ENCODE data around the gene NFU1. TPM values are rescaled to one million over a fixed set of nuclear protein-coding genes. Genes with fewer than 3 reads are reported as not detected.
"Not testable (repeated sequence)": the region's sequence is repeated elsewhere in the genome, so short reads cannot be mapped to it uniquely, and the experiment has no call there.

NFU1 gene
- total and polyA plus RNA-seq, 2 of the 8 experiments (the other 6 are each of a cell fraction or from before 2014, with no cell fraction given): 18.4 to 45.5 TPM

DNA sequence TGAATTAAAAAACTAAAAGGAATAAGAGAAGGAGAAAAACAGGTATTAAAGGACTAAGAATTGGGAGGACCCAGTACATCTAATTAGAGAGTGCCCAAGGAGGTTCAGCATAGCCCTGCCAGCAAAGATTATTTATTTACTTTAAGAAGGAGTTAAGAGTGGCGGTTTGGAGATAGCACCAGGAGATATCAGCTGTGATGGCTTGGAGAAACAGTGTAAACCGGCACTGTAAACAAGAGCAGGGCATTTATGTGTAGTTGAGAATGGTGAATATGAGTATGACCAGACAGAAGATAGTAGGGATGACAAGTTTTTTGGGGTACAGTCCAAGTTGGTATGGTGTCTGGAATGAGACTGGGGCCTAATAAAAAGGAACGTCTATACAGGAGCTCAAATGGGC lies 6.4 kb upstream of the NFU1 start:
- 95% methylated on average over 3 of the region's 3 CpGs; no CpG with 5 or more reads in 1 of the 2 experiments for WGBS, 2 experiments (ENCODE audit: extremely low coverage in 1 of 2, insufficient coverage in 1 of 2, insufficient read length in 1 of 2, insufficient replicate concordance in 2 of 2, low coverage in 1 of 2, low lambda C conversion rate in 2 of 2, missing lambda C conversion rate in 1 of 2)

More for the DNA sequence above, 6.4 kb upstream of the NFU1 start:
- H2BK15ac ChIP-seq (ENCODE audit: low read length); H3K79me2 ChIP-seq (ENCODE audit: control insufficient read depth in 1 of 2, insufficient read depth in 2 of 2, low read length in 2 of 2); FAIRE-seq; H3K18ac ChIP-seq (ENCODE audit: extremely low read depth, low read length); H2BK20ac ChIP-seq (ENCODE audit: low read length); H3K14ac ChIP-seq (ENCODE audit: insufficient read length); H2BK12ac ChIP-seq (ENCODE audit: low read depth, low read length); POLR2A ChIA-PET (ENCODE audit: partially characterized antibody); H4K20me1 ChIP-seq (replicated peaks in 1 of 2; ENCODE audit: control insufficient read depth in 1 of 2, insufficient read depth in 2 of 2, low read length in 2 of 2); H2AFZ ChIP-seq (ENCODE audit: low read length); H3K4me1 ChIP-seq (replicated peaks in 1 of 4; ENCODE audit: control insufficient read depth in 3 of 4, insufficient read depth in 4 of 4, low read length in 3 of 4); H3K23me2 ChIP-seq (ENCODE audit: low read depth, low read length); H4K8ac ChIP-seq (ENCODE audit: extremely low read depth, insufficient read depth, low read length); H3K36me3 ChIP-seq (ENCODE audit: control insufficient read depth in 2 of 4, insufficient read depth in 4 of 4, low read length in 3 of 4); H2BK120ac ChIP-seq (replicated peaks; ENCODE audit: low read depth, low read length); H3K4me3 ChIP-seq (ENCODE audit: extremely low read depth in 1 of 4, insufficient read depth in 2 of 4, low read depth in 3 of 4, low read length in 4 of 4); DNase-seq (ENCODE audit: low read depth in 1 of 2, low spot score in 2 of 2); H4K91ac ChIP-seq (replicated peaks; ENCODE audit: insufficient read length, low read length); H4K5ac ChIP-seq (ENCODE audit: insufficient read length, low read depth, low read length); H2AK5ac ChIP-seq (ENCODE audit: low read depth, low read length); H3K9ac ChIP-seq (replicated peaks in 1 of 4; ENCODE audit: extremely low read depth in 1 of 4, low read depth in 3 of 4, low read length in 3 of 4); H3K4me2 ChIP-seq (ENCODE audit: insufficient read depth in 1 of 2, low read depth in 2 of 2, low read length in 2 of 2); H3K27me3 ChIP-seq (replicated peaks in 1 of 4; ENCODE audit: control insufficient read depth in 3 of 4, extremely low read depth in 1 of 4, insufficient read depth in 3 of 4, low read length in 3 of 4); H3K23ac ChIP-seq (ENCODE audit: insufficient read length); H2BK5ac ChIP-seq (ENCODE audit: low read depth, low read length); H3K4ac ChIP-seq (replicated peaks; ENCODE audit: insufficient read length, low read depth, low read length); CTCF ChIA-PET (ENCODE audit: partially characterized antibody); H3K9me3 ChIP-seq (ENCODE audit: insufficient read depth in 2 of 2, low read depth in 1 of 2, low read length in 1 of 2); H3K56ac ChIP-seq (replicated peaks; ENCODE audit: insufficient read length, low read depth, low read length); H3K27ac ChIP-seq (ENCODE audit: low read depth, low read length); H3K79me1 ChIP-seq (ENCODE audit: low read depth, low read length): not testable (repeated sequence)
